Right lobe of liver (tissue), 6 donors: ENCODE results near the gene FMNL2. TPM values are rescaled to one million over a fixed set of nuclear protein-coding genes. Genes with fewer than 3 reads are reported as not detected.
"Not testable (repeated sequence)": the region's sequence is repeated elsewhere in the genome, so short reads cannot be mapped to it uniquely, and the experiment has no call there.

Source experiments
- ATAC-seq, 4 donors: fragments of 200-7000 bp; cut with Tn5 transposase; one replicate each; pipeline ENCODE4 v1.9.1; 2020; ENCODE audit warnings: mild to moderate bottlenecking in 4 of 4, moderate library complexity in 4 of 4
- DNase-seq, 3 donors: peaks; one replicate each; pipeline ENCODE4 v3.0.0-alpha.2; 2020
- H3K27ac ChIP-seq, 3 donors: fragments of 200-600 bp; one replicate each; pipeline ENCODE4 v1.8.0; 2022
- H3K27me3 ChIP-seq, 2 donors: fragments of 200-600 bp; one replicate each; pipeline ENCODE4 v1.8.0; 2022
- H3K36me3 ChIP-seq, 4 donors: fragments of 200-600 bp; sonication (generic) in 1 of 4; one replicate each; pipeline versions ENCODE4 v1.5.1 to v1.8.0; 2017 to 2022; ENCODE audit warnings: control low read depth in 1 of 4
- H3K4me1 ChIP-seq, 4 donors: fragments of 200-600 bp; sonication (generic) in 1 of 4; one replicate each; pipeline versions ENCODE4 v1.5.1 to v1.8.0; 2017 to 2022; ENCODE audit warnings: control low read depth in 1 of 4
- H3K4me3 ChIP-seq, 3 donors: fragments of 200-600 bp; one replicate each; pipeline ENCODE4 v1.8.0; 2022
- H3K9me3 ChIP-seq, 4 donors: fragments of 200-600 bp; sonication (generic) in 1 of 4; one replicate each; pipeline versions ENCODE4 v1.5.1 to v1.8.0; 2017 to 2022; ENCODE audit warnings: control low read depth in 1 of 4
- POLR2A ChIP-seq: fragments of 450-650 bp; IDR thresholded peaks from one replicate; pipeline ENCODE4 v1.6.1; 2017; ENCODE audit warnings: antibody characterized with exemption, mild to moderate bottlenecking
- WGBS: methylation state at CpG from one replicate; pipeline ENCODE4 v1.1.6; 2018; ENCODE audit warnings: low coverage, low lambda C conversion rate; ENCODE audit not compliant: insufficient coverage; ENCODE audit errors: missing lambda C conversion rate; 5-methylcytosine and 5-hydroxymethylcytosine counted together
- intact Hi-C, 2 donors: fragments of 100-400 bp; cut with DNase I; formaldehyde crosslinking; loops; one replicate each; pipeline versions ENCODE4 v1.11.2 to v1.14.1; 2022
- total RNA-seq, 6 experiments: library from RNA; depleted of rRNA in 2 of 6; stranded (reverse); fragments of >200 nt in 2 of 6; fragmentation: NEBNext Ultra II Directional in 3 of 6; extraction: Animal tissue kit (Norgen Biotek cat#: 25700) in 3 of 6; gene quantifications; one replicate each; pipeline versions ENCODE4 v1.1.0 to v1.2.4, GENCODE V29; 2016 to 2023
- TF ChIP-seq, protein P1 (sequence below), 4 donors: fragments of 200-600 bp in 3 of 4; fragments of 450-650 bp in 1 of 4; IDR thresholded peaks; one replicate each; pipeline versions ENCODE4 v1.5.1 to v1.8.0; 2016 to 2022; ENCODE audit warnings: antibody characterized with exemption in 4 of 4, mild to moderate bottlenecking in 2 of 4
- donor health status: DM: no; HTN: yes; CAD: no.
- donor health status: DM: no; HTN: no; CAD: no.
- donor health status: DM: no; HTN: no; CAD: no.
- donor health status: DM: no; HTN: yes; CAD: no.
- donor health status: DM: no; HTN: yes; CAD: no.

The FMNL2 gene
- total RNA-seq, 6 experiments from 2014 or later, result 3.5 to 12.1 (median 7.1) TPM

GRCh38 chr2:152309352-152310214, 25.4 kb upstream of the FMNL2 start:
- DNase-seq, result no peak
- H3K4me3 ChIP-seq, result no peak overlapping the region
- no peaks in the 10 kb centered on the region for H3K27me3 ChIP-seq
- TF ChIP-seq, protein P1, sequence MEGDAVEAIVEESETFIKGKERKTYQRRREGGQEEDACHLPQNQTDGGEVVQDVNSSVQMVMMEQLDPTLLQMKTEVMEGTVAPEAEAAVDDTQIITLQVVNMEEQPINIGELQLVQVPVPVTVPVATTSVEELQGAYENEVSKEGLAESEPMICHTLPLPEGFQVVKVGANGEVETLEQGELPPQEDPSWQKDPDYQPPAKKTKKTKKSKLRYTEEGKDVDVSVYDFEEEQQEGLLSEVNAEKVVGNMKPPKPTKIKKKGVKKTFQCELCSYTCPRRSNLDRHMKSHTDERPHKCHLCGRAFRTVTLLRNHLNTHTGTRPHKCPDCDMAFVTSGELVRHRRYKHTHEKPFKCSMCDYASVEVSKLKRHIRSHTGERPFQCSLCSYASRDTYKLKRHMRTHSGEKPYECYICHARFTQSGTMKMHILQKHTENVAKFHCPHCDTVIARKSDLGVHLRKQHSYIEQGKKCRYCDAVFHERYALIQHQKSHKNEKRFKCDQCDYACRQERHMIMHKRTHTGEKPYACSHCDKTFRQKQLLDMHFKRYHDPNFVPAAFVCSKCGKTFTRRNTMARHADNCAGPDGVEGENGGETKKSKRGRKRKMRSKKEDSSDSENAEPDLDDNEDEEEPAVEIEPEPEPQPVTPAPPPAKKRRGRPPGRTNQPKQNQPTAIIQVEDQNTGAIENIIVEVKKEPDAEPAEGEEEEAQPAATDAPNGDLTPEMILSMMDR (IDR thresholded peaks at IDR 0.05), result no peak
- no peak for TF ChIP-seq POLR2A
- H3K9me3 ChIP-seq, result no peaks in the 10 kb centered on the region
- H3K27ac ChIP-seq, result no peak overlapping the region
- H3K36me3 ChIP-seq, result no peaks in the 10 kb centered on the region
- 52% methylated on average over 11 of the region's 13 CpGs for WGBS
- intact Hi-C loops, result no loop called here
- ATAC-seq, result no peak
- H3K4me1 ChIP-seq, result no peaks in the 10 kb centered on the region

DNA sequence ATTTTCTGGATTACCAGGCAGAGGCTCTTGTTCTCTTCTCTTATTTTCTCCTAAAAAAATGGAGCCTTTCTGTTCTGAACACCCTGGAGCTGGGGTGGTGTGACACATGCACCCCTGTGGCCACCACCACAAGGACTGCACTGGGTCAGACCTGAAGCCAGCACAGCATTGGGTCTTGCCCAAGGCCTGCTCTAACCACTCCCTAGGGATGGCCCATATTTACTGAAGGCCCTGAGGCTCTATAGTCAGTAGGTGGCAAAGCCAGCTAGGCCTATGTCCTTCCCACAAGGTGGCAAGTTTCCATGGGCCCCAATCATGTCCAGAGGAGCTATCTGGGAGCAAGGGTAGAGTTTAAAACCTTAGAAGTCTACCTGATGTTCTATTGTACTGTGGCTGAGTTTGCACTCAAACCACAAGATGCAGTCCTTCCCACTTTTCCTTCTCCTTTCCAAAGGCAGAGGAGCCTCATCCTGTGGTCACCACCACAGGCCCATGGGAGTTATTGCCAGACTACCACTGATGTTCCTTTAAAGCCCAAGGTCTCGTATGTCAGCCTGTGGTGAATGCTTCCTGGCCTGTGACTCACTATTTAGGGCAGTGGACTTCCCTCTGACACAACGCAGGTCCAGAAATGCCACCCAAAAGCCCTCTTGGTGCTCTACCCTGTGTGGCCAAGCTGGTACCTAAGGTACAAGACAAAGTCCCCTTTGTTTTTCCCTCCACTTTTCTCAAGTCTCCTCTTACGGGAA, 15.0 kb upstream of the FMNL2 start:
- Histone ChIP-seq H3K4me3 (no peak overlapping the region), H3K9me3 (no peaks in the 10 kb centered on the region)
- no peak for ATAC-seq

GRCh38 chr2:152320814-152321213, 14.2 kb upstream of the FMNL2 start:
- TF ChIP-seq POLR2A, result no peak
- TF ChIP-seq, protein P1 (IDR thresholded peaks at IDR 0.05), result no peak
- ATAC-seq, result no peak
- Histone ChIP-seq H3K27me3 (no peaks in the 10 kb centered on the region), H3K27ac (no peak overlapping the region), H3K4me3 (no peak overlapping the region), H3K36me3 (no peaks in the 10 kb centered on the region), H3K9me3 (no peaks in the 10 kb centered on the region), H3K4me1 (no peaks in the 10 kb centered on the region)
- intact Hi-C loops, result no loop called here
- no peak for DNase-seq
- 93% methylated on average over 3 of the region's 5 CpGs for WGBS

More for the DNA sequence above, 15.0 kb upstream of the FMNL2 start:
- no CpG with 5 or more reads among the region's 3 CpGs for WGBS
- Histone ChIP-seq H3K36me3 (no peaks in the 10 kb centered on the region), H3K27ac (no peak overlapping the region), H3K27me3 (no peaks in the 10 kb centered on the region), H3K4me1 (no peaks in the 10 kb centered on the region)
- intact Hi-C loops, result no loop called here
- DNase-seq, result no peak
- TF ChIP-seq, protein P1 (IDR thresholded peaks at IDR 0.05), result no peak
- TF ChIP-seq POLR2A, result no peak

- WGBS, result 64% methylated on average over 4 of the region's 4 CpGs
- Histone ChIP-seq H3K9me3 (no peaks in the 10 kb centered on the region), H3K4me3 (no peak overlapping the region), H3K4me1 (no peaks in the 10 kb centered on the region), H3K27me3 (no peaks in the 10 kb centered on the region), H3K27ac (no peak overlapping the region), H3K36me3 (no peaks in the 10 kb centered on the region)
- no peak for TF ChIP-seq POLR2A
- TF ChIP-seq, protein P1 (IDR thresholded peaks at IDR 0.05), result no peak
- no peak for DNase-seq
- intact Hi-C loops, result no loop called here
- ATAC-seq, result no peak
These were observed 12.8 kb upstream of the FMNL2 start for GRCh38 chr2:152322222-152322621.

DNA sequence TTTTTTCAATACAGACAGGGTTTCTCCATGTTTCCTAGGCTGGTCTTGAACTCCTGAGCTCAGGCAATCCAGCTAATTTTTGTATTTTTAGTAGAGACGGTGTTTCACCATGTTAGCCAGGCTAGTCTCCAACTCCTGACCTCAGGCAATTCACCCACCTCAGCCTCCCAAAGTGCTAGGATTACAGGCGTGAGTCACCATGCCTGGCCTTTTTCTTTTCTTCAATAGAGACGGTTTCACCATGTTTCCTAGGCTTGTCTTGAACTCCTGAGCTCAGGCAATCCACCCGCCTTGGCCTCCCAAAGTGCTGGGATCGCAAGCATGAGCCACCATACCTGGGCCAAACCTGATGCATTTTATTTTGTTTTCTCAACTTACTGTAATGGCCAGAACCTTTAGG, 9.8 kb upstream of the FMNL2 start:
- ATAC-seq, H3K9me3 ChIP-seq, H3K27me3 ChIP-seq, H3K4me3 ChIP-seq, DNase-seq, H3K4me1 ChIP-seq, intact Hi-C loops, H3K27ac ChIP-seq, H3K36me3 ChIP-seq: not testable (repeated sequence)
- 75% methylated on average over 5 of the region's 5 CpGs for WGBS
